NCI-H446 (cell line): ENCODE measurements around the gene PITX1.

ENCODE experiments used
- DNase-seq, 2 experiments: peaks; one replicate each; lab custom pipeline; 2025; lab: John Stamatoyannopoulos, UW

The PITX1 gene

GRCh38 chr5:135041726-135042125 lies 7.7 kb upstream of the PITX1 start:
- no peak for DNase-seq

DNA sequence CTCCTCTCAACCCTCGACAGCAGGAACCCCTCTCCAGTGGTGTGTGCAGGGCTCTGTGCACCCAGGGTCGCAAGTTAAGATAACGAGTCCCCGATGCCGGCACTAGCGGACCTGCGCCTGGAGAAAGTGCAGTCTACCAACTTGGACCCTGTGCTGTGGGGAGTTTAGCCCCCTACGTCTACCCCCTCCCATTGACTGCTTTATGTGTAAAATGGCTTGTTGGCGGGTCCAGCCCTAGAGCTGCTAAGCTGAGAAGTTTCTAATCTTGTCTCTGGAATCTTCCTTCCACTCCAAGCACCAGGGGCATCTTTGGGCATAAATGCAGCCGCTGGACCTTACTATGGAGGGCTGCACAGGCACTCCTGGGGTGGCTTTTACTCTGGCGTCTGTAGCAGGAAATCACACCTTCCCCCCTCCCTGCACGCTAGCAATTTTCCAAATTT lies 7.1 kb upstream of the PITX1 start:
- no peak for DNase-seq

- DNase-seq: no peak
Observed at GRCh38 chr5:135040333-135041144, 6.5 kb upstream of the PITX1 start.

DNA sequence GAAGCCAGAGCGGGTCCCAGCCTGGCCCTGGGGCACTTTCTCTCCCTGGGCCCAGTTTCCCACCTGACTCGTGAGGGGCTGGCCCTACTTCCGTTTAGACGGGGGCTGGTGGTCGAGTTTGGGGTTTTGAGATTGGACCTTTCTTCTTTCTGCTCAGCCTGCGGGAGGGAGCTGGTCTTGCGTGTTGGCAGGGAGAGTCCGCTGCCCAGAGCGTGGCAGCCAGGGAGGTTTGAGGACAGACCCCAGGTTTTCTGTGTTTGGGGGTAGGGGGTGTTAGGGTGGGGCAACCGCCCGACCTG lies 6.0 kb upstream of the PITX1 start:
- no peak for DNase-seq

DNA sequence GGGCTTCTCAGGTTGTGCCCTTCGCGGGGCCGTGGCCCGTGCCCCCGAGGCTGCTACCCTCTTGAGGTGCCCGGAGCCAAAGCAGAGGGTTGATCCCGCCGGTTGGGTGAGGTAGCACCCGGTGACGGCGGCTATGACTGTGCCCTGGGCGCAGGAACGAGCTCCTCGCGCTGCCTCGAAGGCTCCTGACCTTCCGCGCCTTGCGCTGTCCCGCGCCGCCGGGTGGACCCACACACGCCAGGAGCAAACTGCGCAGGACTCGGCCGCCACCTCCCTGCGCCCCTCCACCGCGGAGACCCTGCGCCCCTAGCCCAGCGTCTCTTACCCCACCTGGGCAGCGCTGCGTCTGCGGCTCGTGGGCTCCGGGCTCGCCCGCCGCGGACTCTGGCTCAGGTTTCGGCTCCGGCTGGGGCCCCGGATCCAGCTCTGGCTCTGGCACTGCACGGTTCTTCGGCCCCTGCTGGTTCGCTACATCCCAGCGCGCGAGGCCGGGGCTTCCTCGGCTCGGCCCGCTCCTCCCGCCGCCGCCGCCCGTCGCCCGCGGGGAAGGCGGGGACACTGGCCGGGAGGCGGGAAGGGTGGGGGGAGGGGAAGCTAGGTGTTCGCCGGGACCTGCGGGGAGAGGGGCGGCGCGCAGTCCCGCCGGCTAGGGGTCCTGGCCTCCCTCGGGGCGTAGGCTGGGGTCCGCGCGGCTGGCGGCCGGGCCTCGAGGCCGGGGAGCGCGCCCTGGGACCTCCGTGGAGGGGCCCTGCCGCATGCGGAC lies 5.4 kb upstream of the PITX1 start:
- no peak for DNase-seq

GRCh38 chr5:135038813-135039270 lies 4.8 kb upstream of the PITX1 start:
- no peak for DNase-seq

GRCh38 chr5:135038205-135038812 lies 4.3 kb upstream of the PITX1 start:
- DNase-seq: no peak

DNA sequence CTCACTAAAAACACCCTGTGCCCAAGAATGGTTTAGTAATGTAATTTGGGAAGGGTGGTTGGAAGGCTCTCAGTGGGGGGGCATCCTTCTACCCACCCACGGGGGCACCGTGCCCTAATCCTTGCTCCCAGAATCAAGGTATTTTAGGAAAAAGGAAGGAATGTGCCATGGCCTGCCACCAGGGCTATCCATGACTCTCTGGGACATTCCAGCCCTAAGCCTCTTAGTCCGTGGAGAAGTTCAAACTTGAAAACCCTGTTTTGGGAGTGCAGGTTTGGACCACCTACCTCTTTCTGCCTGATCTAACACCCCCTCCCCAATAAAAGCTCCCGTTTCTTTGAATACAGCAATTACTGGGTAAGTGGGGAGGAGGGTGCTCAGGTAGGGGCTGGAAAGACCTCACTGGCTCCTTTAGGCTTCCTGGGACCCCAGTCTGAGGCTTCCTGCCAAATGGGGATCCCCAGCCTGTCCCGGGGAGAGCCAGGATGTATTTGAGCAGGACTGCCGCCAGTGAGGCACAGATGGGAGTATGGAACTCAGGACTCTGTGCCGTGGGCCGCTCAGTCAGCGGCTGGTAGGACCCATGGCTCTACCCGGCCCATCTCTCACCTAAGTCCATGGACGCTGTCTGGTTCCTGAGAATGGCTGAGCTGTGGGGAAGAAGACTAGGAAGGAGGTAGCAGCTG lies 3.6 kb upstream of the PITX1 start:
- DNase-seq: no peak

DNA sequence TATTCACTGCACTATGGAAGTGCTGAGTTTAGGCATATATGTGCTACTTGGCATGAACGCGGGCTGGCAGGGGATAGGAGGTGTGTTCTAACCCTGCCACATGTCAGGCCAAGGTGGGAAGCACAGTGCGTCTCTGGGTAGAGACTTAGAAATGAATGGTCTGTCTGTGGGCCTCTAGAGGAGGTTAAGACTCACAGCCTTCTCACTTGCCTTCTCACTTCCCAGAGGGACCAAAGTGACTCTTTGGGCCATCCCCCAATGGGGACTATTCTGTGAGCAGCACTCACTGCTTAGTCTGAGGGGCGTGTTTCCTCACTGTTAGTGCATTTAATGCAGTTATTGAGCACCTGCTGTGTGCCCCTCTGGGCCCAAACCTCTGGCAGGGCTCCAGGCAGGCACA lies 2.4 kb upstream of the PITX1 start:
- DNase-seq: no peak

GRCh38 chr5:135035678-135036030 lies 1.6 kb upstream of the PITX1 start:
- DNase-seq: no peak

- no peak for DNase-seq
Observed at GRCh38 chr5:135034963-135035677, 1.1 kb upstream of the PITX1 start.

- DNase-seq: peak in 1 of 2 experiments; percentile 54
Observed at GRCh38 chr5:135034236-135034962, 371 bp upstream of the PITX1 start.

DNA sequence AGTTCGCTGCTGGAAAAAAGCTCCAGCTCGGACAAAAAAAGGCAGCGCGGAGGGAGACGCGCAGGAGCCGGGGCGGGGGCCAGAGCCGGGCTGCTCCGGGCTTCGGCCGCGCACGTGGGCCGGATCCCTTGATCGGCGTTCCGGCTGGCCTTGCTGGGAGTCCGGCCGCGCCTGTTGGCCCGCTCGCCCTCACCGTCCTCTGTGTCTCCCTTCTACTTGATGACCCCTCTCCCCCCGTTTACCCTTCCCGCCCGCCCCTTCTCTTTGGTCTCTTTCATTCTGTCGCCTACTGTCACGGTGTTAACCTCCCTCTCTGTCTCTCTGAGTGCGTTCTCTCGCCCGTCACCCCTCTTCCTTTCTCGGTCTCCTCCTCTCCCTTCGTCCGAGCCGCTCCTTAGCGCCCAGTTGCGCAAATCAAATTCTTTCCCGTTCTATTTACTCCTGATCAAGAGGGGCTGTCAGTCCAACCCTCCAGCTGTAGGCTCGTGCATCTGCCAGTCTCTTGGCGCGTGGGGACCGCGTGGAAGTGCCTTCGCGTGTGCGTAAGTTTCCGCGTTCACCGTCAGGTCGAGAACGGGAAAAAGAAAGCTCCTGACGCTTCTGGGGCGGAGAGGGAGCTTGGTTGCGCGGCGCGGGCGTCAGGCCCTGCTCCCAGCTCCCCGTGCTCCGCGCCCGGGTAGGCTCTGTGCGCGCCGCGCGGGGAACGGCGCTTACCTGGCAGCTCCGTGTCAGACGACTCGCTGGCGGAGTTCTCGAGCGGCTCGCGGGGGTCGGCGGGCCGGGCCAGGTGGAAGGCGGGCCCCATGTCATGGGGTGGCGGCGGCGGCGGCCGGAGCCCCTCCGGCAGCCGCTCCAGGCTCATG lies 798 bp downstream of the PITX1 start:
- no peak for DNase-seq

DNA sequence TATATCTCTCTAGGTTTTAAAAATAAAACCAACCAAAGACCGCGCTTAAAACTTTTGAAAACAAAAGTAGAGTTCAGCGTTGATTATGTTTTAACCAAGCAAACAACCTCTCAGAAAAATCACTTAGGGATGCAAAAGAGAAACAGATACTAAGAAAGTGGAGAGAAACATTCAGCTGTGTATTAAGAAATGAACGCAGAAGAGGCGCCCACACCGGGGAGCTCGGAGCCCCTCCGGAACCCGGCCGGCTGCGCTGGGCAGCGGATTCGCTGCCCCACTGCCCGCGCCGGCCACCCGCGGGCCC lies 1.4 kb downstream of the PITX1 start:
- DNase-seq: no peak

GRCh38 chr5:135031813-135032694 lies 2.0 kb downstream of the PITX1 start:
- DNase-seq: no peak

- DNase-seq: no peak
Observed at GRCh38 chr5:135030956-135031812, 2.8 kb downstream of the PITX1 start.

DNA sequence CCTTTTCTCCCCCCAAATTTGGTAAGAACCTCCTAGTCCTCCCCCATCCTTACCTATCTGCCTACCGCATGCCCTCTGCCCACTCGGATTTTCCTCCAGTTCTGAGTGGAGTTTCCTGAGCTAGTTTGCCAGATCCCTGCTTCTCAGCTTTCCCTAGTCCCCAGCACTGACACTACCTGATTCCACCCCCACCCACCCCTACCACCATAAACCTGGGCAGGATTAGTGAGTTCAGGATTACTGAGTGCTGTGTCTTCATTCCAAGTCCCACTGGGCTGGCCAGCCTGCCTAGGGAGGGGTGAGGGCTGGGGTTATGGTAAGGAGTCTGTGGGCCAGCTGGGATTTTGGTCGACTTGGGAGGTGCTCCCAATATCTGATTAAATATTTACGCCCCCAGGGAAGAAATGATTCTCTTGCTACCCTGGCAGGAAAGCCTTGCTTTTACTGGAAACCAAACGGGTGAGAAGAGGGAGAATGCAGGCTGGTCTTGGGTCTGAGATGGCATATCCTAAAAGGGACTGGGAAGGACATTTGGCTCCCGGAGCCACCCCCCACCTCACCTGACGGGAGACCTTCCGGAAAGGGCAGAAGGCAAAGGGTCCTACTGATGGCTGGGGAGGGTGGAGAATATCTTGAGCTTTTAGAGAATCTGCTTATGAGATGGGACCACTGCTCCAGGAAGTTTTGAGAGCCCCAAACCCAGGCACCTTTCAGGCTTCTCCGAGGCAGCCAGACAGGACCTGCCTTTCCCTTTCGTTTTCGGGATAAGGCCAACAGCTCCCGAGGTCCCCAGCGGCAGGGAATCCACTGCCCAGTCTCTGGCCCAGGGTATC lies 3.7 kb downstream of the PITX1 start:
- DNase-seq: no peak
